ENCODE data around the gene BCL2L1.

BCL2L1 gene

DNA sequence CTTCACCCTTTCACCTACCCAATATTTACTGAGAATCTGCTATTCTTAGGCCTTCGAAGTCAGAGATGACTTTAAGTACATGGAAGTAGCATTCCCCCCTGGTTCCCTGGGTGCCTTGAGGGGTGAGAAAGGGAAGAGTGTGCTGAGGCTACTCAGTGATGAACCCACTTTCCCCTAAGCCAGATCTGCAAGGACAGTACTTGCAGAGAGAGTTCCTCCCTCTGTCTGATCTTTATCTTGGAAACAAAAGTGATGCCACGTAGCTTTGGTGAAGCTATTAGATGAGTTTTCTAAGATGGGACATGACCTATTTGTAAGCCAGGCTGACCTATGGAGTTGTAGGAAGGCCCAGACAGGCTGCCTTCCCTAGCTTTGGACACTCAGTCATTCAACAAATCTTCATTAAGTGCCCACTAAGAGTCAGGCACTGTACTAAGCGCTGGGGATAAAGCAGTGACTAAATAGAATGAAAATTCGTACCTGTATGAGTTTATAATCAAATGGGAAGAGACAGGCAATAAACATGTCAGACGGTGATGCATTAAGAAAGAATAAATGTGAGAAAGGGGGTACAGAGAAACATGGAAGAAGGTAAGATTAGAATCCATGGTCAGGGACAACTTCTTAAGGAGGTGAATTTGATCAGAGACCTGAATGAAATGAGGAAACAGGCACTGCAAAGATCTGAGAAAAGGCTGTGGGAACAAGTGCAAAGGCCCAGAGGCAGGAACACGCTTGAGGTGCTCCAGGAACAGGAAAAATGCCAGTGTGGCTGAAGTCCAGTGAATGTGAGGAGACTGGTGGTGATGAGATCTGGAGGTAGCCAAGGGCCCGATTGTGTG lies 42.2 kb downstream of the BCL2L1 start:
- Mint-ChIP-seq H3K9me3 (ENCODE audit: low read depth) (no peaks in the 10 kb centered on the region), H3K4me1 (ENCODE audit: low read depth) (peaks cover 88% of the 10 kb centered on the region), H3K27me3 (no peaks in the 10 kb centered on the region), H3K27ac (peak overlapping the region; percentile 82), H3K36me3 (peaks cover 39% of the 10 kb centered on the region), H3K4me3 (peak overlapping the region; percentile 51)

DNA sequence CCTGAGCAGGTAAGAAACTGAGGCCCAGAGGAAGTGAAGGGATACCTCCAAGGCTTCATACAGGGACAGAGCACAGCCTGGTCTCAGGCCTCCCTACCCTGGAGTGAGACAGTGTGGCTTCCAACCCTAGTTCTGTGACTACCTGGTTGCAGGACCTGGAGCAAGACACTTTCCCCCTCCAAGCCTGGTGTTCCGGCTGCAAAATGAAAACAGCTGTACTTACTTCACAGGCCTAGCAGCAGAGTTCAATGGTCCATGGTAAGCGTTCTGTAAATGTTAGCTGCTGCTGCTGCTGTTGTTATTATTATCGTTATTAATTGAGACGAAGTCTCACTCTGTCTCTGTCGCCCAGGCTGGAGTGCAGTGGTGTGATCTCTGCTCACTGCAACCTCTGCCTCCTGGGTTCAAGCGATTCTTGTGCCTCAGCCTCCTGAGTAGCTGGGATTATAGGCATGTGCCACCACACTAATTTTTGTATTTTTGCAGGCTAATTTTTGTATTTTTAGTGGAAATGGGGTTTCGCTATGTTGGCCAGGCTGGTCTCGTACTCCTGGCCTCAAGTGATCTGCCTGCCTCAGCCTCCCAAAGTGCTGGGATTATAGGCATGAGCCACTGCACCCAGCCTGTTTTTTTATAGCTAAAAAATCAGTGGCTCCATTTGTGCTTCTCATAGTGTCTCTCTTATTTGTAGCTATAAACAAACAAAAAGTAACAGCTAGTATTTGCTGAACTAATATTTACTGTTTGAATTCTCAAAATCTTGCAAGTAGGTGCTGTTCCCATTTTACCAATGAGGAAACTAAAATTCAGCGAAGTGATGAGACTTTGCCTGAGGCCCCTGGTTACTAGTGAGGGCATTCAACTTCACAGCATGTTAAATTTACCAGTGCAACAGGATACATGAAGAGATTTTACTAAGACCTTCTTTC lies 43.0 kb downstream of the BCL2L1 start:
- H3K27me3 Mint-ChIP-seq, result no peaks in the 10 kb centered on the region
- H3K4me3 Mint-ChIP-seq, result peak overlapping the region; percentile 51
- H3K36me3 Mint-ChIP-seq, result peaks cover 43% of the 10 kb centered on the region
- peak overlapping the region; percentile 95 for H3K27ac Mint-ChIP-seq
- peaks cover 90% of the 10 kb centered on the region for H3K4me1 Mint-ChIP-seq (ENCODE audit: low read depth)
- H3K9me3 Mint-ChIP-seq (ENCODE audit: low read depth), result no peaks in the 10 kb centered on the region

DNA sequence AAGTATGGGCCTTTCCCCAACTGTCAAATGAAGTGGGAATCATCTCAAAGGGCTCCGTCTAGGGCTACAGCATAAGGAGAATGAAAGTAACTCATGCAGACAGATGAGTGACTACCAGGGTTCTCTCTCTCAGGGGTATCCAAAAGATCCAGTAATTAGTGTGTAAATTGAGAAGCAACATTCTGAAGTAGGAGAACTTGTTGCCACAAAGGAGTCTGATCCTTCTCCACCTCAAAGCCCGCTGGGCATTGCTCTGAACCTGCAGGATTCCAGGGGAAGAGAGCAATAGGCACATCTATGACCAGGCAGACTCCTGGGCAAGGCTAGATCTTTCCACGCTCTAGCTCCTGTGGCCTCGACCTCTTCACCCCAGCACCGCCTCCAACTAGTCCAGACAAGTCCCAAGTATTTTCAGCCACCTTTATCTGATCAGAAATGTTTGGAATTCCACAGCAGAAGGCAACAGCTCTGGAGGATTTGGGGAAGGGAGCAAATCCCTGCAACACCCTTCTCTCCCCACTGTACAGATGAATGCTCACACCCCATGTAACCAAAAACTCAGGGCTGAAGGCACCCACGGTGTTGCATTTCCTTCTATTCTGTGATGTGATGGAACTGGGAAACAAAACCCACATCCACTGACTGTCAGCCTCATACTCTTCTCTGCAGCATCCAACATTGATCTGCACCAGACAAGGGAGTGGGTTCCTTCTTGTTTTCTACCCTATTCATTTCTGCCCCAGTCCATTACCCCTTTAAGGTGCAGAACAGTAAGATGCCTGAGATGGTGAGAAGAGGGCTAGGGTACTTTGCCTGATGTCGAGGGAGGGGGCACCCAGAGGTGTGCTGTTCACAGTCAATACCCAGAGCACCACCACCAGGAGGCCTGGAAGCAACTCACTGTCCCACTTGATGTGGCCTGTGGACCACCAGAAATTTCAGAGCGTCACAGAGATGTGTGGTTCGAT lies 44.0 kb downstream of the BCL2L1 start:
- Mint-ChIP-seq H3K9me3 (ENCODE audit: low read depth) (no peaks in the 10 kb centered on the region), H3K27ac (peak overlapping the region; percentile 95), H3K4me1 (ENCODE audit: low read depth) (peaks cover 91% of the 10 kb centered on the region), H3K27me3 (no peaks in the 10 kb centered on the region), H3K4me3 (peak overlapping the region; percentile 51), H3K36me3 (peaks cover 43% of the 10 kb centered on the region)

DNA sequence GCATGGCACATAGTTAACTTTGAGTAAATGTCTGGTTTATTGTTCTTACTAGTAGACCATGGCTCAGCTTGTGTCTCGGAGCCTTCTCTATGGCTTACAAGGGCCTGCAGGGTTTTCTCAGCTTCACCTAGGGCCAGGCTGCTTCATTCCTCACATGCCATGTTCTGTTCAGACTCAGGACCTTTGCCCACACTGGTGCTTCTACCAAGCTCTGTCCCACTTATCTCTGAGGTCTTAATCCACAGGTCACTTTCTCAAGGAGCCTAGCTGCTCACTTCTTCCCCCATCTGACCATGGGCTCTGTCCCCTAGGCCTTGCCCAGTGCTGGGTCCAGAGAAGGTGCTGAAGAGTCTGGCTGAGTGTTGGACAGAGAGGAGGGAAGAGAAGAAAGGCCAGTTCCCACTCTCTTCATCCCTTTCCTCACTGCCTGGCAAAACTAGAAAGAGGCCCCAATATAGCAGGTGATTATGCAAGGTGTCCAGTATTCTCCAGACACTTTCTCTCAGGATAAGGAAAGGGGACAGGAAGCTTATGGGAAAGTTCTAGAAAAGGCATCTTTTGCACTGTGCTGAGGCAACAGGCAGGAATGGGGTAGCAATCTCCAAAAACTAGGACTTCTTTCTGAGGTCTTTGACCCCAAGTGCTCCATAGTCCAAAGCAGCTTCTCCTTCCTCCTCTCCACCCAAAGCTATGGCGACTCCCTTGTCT lies 45.0 kb downstream of the BCL2L1 start:
- Mint-ChIP-seq H3K27ac (peak overlapping the region; percentile 95), H3K4me1 (ENCODE audit: low read depth) (peaks cover 87% of the 10 kb centered on the region), H3K4me3 (peak overlapping the region; percentile 69), H3K9me3 (ENCODE audit: low read depth) (no peaks in the 10 kb centered on the region), H3K27me3 (no peaks in the 10 kb centered on the region), H3K36me3 (peaks cover 39% of the 10 kb centered on the region)

DNA sequence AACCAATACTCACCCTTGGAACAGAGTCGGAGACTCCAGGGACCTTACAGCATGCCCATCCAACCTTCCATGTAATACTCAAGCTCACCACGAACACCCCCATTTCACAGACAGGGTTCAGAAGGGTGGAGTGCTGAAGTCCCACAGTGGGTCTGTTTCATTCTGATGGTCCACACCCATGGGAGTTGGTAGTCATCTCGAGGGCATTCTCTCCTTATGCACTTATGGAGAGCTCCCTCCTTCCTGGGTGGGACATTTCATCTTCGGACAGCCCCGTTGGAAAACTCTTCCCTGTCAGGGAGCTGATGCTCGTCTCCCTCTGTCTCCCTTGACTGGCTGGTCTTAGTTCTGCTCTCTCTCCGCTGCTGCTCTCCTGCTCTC lies 46.1 kb downstream of the BCL2L1 start:
- Mint-ChIP-seq H3K27ac (peak overlapping the region; percentile 95), H3K36me3 (peaks cover 39% of the 10 kb centered on the region), H3K9me3 (ENCODE audit: low read depth) (no peaks in the 10 kb centered on the region), H3K4me3 (peak overlapping the region; percentile 90), H3K27me3 (no peaks in the 10 kb centered on the region), H3K4me1 (ENCODE audit: low read depth) (peaks cover 82% of the 10 kb centered on the region)

DNA sequence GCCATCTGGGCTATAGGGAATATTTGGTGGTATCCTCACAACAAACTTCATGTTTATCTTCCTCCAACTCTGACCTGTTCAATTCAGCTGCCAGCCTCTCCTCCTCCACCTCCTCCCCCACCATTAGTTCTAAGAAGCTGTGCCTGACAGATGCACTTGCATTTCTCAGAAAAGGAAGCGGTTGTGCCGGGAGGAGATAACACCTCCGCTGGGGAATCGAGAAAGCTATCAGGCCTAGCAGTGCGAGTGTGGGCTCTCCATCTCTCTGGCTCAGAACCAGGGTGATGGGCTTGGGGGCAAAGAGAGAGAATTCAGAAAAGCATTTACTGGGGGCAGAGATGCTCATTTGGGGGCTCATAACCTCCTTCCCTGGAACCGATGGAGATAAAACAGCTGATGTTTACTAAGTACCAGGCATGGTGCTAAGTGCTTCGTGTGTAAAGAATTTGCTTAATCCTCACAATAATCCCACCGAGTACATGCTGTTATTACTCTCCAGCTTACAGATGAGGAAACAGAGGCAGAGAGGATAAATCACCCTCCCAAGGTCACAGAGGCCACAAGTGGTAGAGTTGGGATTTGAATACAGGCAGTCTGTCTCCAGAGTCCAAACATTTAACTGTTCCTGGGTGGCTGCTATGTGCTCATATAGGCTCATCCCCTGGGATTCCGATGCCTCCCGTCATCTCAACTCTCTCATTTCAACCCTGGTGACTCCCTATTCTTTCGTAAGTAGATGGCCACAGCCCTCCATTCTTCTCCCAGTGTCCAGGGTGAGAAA lies 46.6 kb downstream of the BCL2L1 start:
- Mint-ChIP-seq H3K9me3 (ENCODE audit: low read depth) (no peaks in the 10 kb centered on the region), H3K36me3 (peaks cover 37% of the 10 kb centered on the region)

DNA sequence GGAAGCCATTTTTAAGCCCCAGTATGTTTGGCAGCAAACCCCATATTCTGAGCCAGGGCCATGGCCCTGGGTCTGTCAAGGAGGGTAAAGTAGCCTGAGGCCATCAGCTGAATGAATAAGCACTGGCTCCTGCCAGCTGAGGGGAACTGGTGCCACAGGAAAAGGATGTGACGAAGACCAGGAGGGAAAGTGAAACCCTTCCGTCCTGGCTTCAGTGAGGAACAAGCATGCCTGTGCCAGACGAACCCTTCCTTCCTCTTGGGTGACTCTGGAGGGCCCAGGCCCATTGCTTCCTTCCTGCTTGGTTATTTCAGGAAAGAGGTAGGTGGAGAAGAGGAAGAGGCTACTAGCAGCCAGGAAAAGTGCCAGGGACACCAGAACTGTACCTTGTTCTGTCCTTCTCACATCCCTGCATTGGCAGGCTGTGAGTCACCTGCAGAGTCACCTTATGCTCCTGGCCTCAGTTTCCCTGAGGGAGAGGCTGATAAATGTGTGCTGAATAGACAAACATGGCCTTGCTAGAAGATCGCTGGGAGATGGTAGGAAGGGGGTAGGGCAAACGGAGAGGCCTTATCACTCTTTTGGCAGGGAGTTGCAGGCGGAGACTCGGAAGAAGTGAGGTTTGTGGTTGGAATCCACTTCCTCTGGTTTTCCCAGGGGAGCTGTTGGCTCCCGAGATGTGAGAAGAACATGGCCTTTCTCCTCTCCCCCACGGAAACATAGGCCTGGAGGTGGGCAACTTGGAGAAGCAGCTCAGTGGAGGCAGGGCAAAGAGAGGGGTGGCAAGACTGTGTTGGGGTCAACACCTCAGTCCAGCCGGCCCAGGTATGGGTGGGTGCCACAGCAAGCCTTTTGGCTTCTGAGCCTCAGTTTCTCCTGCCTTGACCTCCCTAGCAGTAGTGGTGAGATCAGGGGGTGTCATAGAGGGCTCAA lies 47.5 kb downstream of the BCL2L1 start:
- Mint-ChIP-seq H3K27me3 (no peaks in the 10 kb centered on the region), H3K4me1 (ENCODE audit: low read depth) (peaks cover 72% of the 10 kb centered on the region), H3K36me3 (peaks cover 28% of the 10 kb centered on the region), H3K9me3 (ENCODE audit: low read depth) (no peaks in the 10 kb centered on the region), H3K27ac (peak overlapping the region; percentile 95), H3K4me3 (peak overlapping the region; percentile 90)

More for the DNA sequence above, 46.6 kb downstream of the BCL2L1 start:
- peak overlapping the region; percentile 95 for H3K27ac Mint-ChIP-seq
- H3K4me1 Mint-ChIP-seq (ENCODE audit: low read depth), result peaks cover 81% of the 10 kb centered on the region
- H3K4me3 Mint-ChIP-seq, result peak overlapping the region; percentile 90
- no peaks in the 10 kb centered on the region for H3K27me3 Mint-ChIP-seq

DNA sequence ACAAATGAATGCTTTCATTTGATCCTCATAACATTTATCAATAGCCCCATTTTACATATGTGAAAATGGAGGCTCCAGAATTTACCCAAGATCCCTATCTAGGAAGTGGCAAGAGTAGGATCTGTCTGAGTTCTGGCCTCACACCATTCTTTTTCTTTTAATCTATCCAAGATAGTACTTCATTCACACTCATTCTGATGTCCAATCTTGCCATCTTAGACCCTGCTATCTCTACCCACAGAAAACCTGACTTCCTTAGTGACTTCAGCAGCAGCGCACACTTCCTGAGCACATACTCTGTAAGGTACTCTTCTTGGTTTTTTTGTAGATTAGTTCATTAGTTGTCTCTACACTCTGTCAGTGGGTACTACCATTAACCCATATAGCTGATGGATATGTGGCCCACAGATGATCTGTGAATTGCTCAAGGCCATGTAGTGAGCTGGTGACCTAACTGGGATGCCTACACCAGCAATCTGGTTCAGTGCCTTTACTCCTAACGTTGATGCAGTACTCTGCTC lies 48.7 kb downstream of the BCL2L1 start:
- H3K27me3 Mint-ChIP-seq, result no peaks in the 10 kb centered on the region
- peaks cover 71% of the 10 kb centered on the region for H3K4me1 Mint-ChIP-seq (ENCODE audit: low read depth)
- H3K36me3 Mint-ChIP-seq, result peaks cover 23% of the 10 kb centered on the region
- H3K4me3 Mint-ChIP-seq, result peak overlapping the region; percentile 90
- H3K9me3 Mint-ChIP-seq (ENCODE audit: low read depth), result no peaks in the 10 kb centered on the region
- peak overlapping the region; percentile 95 for H3K27ac Mint-ChIP-seq

DNA sequence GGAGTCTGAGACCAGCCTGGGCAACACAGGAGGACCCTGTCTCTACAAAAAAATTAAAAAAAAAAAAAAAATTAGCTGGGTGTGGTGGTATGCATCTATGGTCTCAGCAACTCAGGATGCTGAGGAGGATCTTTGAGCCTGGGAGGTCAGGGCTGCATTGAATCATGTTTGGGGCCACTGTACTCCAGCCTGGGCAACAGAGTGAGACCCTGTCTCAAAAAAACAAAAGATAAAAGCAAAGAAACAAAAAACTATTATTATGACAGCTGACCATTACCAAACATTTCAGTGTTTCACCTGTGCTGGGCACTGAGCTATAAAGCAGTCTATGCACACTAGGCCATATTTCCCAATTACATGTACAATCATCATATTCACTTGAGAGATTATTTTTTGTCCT lies 49.2 kb downstream of the BCL2L1 start:
- Mint-ChIP-seq H3K9me3 (ENCODE audit: low read depth) (no peaks in the 10 kb centered on the region), H3K27me3 (no peaks in the 10 kb centered on the region), H3K4me3 (peak overlapping the region; percentile 90), H3K4me1 (ENCODE audit: low read depth) (peaks cover 65% of the 10 kb centered on the region), H3K36me3 (peaks cover 20% of the 10 kb centered on the region), H3K27ac (peak overlapping the region; percentile 95)

DNA sequence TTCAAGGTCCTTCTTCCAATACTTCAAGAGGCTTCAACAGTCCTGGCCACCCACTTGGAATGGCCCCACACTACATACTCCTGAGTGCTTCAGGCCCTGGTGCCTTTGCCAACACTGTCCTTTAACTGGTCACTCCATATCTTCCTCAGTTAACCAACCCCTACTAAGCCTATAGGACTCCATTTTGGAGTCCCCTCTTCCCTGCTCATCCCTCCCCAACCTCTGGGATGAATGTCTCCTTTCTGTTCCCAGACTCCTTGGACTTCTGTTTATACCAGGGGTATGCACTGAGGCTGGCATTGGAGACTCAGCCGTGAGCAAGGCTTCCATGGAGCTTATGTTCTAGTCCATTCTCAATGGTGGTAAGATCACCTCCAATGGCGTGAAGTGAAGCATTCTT lies 51.3 kb downstream of the BCL2L1 start:
- Mint-ChIP-seq H3K9me3 (ENCODE audit: low read depth) (no peaks in the 10 kb centered on the region), H3K27me3 (no peaks in the 10 kb centered on the region), H3K4me1 (ENCODE audit: low read depth) (peaks cover 62% of the 10 kb centered on the region), H3K36me3 (peaks cover 15% of the 10 kb centered on the region), H3K27ac (peak overlapping the region; percentile 50), H3K4me3 (no peak overlapping the region)

DNA sequence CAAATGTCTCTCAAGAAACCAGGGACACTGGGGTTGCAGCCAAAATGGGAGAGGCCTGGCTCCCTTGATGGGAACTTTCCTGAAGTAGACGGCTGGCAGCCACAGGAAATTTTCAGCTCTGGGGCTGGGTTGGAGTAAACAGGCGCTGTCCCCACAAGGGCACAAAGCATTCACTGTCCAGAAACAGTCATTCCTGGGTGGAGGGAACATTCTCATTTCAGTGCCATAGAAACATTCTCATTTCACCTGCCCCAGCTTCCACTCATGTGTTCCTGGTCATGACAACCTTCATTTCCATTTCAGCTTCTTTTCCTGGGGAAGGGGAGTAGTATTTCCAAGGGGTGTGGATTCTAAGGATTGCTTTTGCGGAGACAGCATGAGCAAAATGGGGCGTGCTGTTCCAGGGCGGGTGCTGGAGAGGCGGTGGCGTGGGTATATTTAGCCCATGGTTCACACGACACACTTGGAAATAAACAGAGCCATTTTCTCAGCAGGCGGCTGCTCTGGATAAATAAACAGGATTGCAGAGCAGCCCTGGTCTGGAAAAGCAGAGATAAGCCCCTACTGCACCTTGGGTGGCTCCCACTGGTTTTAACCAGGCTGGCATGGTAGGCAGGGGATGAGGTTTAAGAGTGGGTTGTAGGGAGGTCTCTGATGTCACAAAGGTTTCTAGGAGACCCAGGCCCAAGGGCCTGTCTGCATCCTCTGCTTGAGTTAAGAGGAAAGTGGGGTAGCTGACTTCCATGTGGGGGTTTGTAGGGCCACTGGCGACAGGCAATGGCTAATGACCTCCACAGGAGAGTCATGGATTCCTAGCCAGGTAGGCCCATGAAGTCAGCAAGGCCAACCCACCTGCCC lies 52.1 kb downstream of the BCL2L1 start:
- peaks cover 61% of the 10 kb centered on the region for H3K4me1 Mint-ChIP-seq (ENCODE audit: low read depth)
- H3K36me3 Mint-ChIP-seq, result peaks cover 14% of the 10 kb centered on the region
- peak overlapping the region; percentile 46 for H3K27ac Mint-ChIP-seq
- H3K4me3 Mint-ChIP-seq, result no peak overlapping the region
- no peaks in the 10 kb centered on the region for H3K27me3 Mint-ChIP-seq
- H3K9me3 Mint-ChIP-seq (ENCODE audit: low read depth), result no peaks in the 10 kb centered on the region

Data from activated naive CD8-positive, alpha-beta T cell (primary cell).